ENCODE data around the gene SAXO1.

The SAXO1 gene

DNA sequence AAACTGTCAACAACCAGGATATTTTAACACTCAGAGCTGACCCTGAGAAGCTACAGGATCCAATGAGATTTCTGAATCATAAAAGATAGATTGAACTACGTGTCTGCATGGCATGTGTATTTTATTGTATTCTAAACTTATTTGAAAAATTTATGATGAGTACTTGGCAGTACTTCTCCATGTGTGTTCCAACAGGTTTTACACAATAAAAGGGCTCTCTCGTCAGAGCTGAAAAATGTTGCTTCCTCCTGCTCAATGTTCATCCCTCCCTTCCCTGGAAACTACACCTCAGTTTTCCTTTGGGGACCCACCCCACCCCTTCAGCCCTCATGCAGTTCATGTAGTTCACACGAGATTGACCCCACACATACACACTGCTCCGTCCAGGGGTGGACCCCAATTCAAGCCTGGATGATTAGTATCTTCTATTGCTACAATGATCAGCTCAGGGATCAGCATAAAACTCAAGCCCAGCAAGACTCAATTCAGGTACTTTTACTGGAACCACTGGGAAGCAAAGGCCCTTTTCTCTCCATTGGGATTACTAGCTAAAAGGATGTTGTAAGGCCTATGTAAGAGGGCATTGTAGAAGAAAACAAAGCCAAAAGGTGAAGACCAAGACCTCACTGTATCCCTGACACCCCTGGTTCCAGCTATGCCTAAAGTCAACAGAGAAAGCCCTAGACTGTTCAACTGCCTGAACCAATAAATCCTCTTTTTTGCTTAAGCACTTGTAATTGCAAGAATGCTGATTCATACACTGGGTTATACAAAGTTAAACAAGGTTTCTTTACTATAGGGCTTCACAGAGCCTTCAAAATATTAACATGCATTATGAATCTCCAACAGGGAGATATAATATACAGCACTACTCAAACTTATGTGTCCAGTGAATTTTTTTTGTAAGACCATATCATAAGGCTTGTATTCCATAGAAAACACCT, 112.6 kb downstream of the SAXO1 start:
- no peak for DNase-seq (ENCODE audit: extremely low read depth in 1 of 2, low read depth in 1 of 2)

GRCh38 chr9:18911714-18912342, 121.2 kb downstream of the SAXO1 start:
- no peak for DNase-seq (ENCODE audit: extremely low read depth in 1 of 2, low read depth in 1 of 2)

GRCh38 chr9:18910916-18911315, 122.1 kb downstream of the SAXO1 start:
- no peak for DNase-seq (ENCODE audit: extremely low read depth in 1 of 2, low read depth in 1 of 2)

DNA sequence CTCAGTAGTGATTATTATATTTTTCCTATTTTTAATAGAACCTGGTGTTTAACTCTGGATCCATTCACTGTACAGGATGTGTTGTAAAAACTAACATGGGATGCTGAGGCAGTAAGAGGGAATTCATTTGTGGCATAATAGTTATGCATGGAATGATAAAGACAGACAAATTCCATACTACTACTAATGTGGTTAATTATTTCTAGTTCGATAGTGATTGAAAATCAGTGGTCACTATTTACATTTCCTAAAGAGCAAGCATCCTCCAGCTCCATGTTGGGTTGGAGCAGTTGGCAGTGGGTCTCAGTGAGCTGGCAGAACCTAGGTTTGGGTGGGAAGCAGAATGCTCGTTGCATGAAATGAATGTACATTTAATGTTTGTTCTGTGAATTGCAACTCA, 122.6 kb downstream of the SAXO1 start:
- no peak for DNase-seq (ENCODE audit: extremely low read depth in 1 of 2, low read depth in 1 of 2)

- no peak for DNase-seq (ENCODE audit: extremely low read depth in 1 of 2, low read depth in 1 of 2)
Observed at GRCh38 chr9:18909140-18910018, 123.6 kb downstream of the SAXO1 start.

DNA sequence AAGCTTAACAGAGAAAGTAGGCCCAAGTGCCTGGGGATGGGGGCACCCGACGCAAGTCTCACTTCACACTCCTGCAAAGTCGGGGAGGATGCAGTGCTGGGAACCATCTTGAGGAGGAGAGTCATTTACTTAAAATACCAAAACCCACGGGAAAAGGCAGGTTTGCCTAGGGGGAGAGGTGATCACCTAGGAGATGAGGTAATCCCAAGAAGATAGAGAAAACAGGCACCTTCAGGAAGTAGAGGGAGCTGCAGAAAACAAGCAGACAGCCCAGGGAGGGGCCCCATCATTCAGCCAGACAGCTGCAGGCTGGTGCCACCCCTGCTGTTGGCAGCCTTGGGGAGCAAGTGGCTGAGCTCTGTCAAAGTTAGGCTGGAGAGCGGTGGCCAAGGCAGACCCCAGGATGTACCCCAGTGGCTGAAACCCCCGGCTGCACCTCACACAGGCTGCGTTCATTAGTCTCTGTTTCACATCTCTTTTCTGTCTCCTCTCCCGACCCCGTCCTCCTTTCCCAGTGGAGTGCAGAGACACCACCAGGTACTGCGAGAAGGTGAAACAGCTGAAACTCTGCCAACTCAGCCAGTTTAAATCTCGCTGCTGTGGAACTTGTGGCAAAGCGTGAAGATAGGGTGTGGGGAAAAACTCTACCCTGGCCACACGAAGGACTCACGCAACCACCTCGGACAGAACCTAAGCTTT, 124.9 kb downstream of the SAXO1 start:
- DNase-seq (ENCODE audit: extremely low read depth in 1 of 2, low read depth in 1 of 2) = no peak

DNA sequence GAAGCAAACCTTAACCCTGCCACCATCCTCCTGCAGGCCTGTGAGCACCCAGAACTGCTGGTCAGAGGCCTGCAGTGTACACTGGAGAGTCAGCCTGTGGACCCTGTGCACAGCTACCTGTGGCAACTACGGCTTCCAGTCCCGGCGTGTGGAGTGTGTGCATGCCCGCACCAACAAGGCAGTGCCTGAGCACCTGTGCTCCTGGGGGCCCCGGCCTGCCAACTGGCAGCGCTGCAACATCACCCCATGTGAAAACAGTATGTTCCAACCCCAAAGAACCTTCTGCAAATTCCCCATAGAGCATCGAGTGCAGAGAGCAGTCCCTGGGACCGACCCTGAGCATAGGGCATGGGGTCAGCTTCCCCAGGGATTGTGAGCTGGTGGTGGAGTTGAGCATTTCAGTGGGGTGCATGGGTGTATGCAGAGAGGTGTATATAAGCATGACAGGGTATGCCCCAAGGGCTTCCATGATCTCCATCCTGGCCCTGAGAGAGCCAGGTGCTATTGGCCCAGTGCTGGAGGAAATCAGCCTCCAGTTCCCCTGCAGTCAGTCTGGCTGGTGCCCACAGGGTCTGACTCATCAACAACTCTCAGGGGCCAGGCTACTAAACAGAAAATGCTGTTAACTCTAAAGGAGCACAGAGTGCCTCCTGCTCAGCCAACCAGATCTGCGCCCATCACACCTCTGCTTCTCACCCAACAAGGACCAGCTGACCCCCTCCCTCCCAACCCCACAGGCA, 126.2 kb downstream of the SAXO1 start:
- DNase-seq (ENCODE audit: extremely low read depth in 1 of 2, low read depth in 1 of 2) = no peak

- no peak for DNase-seq (ENCODE audit: extremely low read depth in 1 of 2, low read depth in 1 of 2)
Observed at GRCh38 chr9:18905883-18906629, 127.0 kb downstream of the SAXO1 start.

- no peak for DNase-seq (ENCODE audit: extremely low read depth in 1 of 2, low read depth in 1 of 2)
Observed at GRCh38 chr9:18905028-18905882, 127.8 kb downstream of the SAXO1 start.

GRCh38 chr9:18903450-18903849, 129.6 kb downstream of the SAXO1 start:
- no peak for DNase-seq (ENCODE audit: extremely low read depth in 1 of 2, low read depth in 1 of 2)

GRCh38 chr9:18896531-18897179, 136.4 kb downstream of the SAXO1 start:
- no peak for DNase-seq (ENCODE audit: extremely low read depth in 1 of 2, low read depth in 1 of 2)

GRCh38 chr9:18896004-18896403, 137.0 kb downstream of the SAXO1 start:
- DNase-seq (ENCODE audit: extremely low read depth in 1 of 2, low read depth in 1 of 2) = no peak

- DNase-seq (ENCODE audit: extremely low read depth in 1 of 2, low read depth in 1 of 2) = no peak
Observed at GRCh38 chr9:18893491-18893890, 139.5 kb downstream of the SAXO1 start.

GRCh38 chr9:18893046-18893445, 140.0 kb downstream of the SAXO1 start:
- DNase-seq (ENCODE audit: extremely low read depth in 1 of 2, low read depth in 1 of 2) = no peak

DNA sequence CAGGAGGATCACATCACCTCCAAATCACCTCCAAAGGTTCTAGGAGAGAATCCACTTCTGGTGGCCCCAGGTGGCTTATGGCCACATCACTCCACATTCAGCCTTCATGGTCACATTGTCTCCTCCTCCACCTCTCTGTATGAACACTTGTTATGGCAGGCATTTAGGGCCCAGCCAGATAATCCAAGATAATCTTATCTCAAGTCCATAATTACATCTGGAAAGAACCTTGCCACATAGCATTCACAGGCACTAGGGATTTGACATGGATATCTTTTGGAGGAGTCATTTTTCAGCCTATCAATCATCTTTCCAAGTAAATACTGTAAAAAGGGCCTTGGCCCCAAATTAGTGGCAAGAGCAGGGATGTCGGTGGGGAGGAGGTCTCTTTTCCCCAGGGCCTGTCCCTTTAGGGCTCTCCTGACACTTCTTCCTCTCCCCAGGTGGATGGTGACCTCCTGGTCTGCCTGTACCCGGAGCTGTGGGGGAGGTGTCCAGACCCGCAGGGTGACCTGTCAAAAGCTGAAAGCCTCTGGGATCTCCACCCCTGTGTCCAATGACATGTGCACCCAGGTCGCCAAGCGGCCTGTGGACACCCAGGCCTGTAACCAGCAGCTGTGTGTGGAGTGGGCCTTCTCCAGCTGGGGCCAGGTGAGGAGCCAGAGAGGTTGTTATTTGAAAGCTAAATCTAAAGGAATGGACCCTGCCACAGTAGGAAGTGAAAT, 140.9 kb downstream of the SAXO1 start:
- no peak for DNase-seq (ENCODE audit: extremely low read depth in 1 of 2, low read depth in 1 of 2)

DNA sequence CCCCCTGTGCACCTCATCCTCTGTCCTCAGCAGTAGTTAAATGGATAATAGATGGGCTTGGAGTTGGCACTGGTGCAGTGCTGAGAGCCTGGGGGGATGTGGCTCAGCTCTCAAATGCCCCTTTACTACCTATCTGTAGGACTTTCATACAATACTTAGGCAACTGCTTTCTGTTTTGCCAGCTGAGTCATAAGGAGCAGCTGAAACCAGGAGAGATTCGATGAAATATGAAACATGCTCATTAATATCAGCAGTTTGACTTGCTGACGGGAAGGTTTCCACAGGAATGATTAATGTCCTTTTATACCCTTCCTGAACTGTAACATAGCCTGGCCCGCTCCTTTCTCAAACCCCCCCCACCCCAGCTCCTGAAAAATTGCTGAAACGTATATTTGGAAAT, 142.6 kb downstream of the SAXO1 start:
- no peak for DNase-seq (ENCODE audit: extremely low read depth in 1 of 2, low read depth in 1 of 2)

GRCh38 chr9:18889550-18889949, 143.5 kb downstream of the SAXO1 start:
- no peak for DNase-seq (ENCODE audit: extremely low read depth in 1 of 2, low read depth in 1 of 2)

Measured in activated CD8-positive, alpha-beta memory T cell treated with anti-CD3 and anti-CD28 coated beads for 1 hour (primary cell).